Measurements from ENCODE around the gene CLCN7. TPM values are rescaled to one million over a fixed set of nuclear protein-coding genes. Genes with fewer than 3 reads are reported as not detected.

Gene CLCN7
- total and polyA plus RNA-seq, 2 of the 4 experiments (the other 2 are of a cell fraction): 10.8 to 45.2 TPM

DNA sequence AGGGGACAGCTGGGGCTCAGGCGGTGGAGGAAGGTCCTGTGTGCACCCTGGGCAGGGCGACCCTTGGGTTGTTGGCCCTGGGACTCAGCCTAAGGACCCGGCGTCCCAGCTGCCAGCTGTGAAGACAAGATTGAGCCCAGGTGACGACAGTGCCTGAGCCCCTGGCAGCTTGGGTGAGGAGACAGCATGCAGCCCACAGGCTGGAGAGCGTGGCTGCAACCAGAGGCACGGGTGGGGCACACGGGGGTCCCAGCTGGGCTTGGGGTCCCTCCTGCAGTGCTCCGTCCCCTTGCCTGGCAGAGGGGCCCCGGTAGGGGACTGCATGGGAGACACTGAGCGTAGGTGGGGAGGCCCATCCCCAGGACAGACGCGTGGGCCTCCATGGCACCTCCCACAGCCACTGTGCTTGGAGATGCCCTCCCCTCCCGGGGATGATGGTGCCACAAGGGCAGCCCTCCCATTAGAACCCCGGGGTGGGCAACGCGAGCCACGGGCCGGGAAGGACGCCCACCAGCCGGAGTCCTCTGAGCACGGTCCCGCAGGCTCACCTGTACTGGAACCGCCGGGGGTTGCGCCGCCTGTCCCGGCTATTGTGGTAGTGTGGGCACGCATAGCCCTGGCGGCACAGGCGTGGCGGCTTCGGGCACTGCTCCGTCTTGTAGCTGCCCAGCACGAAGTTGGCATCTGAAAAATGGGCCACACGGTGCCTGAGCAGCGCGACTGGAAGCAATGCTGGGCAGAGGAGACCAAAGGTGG is 75.8 kb downstream of the CLCN7 start:
- no peaks in the 10 kb centered on the region; the same call in 1 of the 2 replicates for H4K20me1 ChIP-seq (ENCODE audit: insufficient read depth, low read length)
- H4K5ac ChIP-seq (ENCODE audit: low read depth, low read length): no peak overlapping the region
- H3K27ac ChIP-seq (ENCODE audit: insufficient read depth, low read length): no peak overlapping the region
- no peak overlapping the region for H2AFZ ChIP-seq (replicated peaks; ENCODE audit: low read length, poor library complexity)
- no peak overlapping the region for H3K4ac ChIP-seq (ENCODE audit: low read depth, low read length)
- H3K4me3 ChIP-seq (ENCODE audit: insufficient read depth, low read depth, low read length): no peak overlapping the region
- no peak for DNase-seq
- H2AK9ac ChIP-seq (replicated peaks; ENCODE audit: low read depth, low read length, poor library complexity): no peak overlapping the region
- no peak overlapping the region for H3K4me2 ChIP-seq (ENCODE audit: low read depth, low read length)
- no peak overlapping the region for H4K91ac ChIP-seq (ENCODE audit: insufficient read depth, low read depth, low read length)
- H3K79me1 ChIP-seq (ENCODE audit: low read depth in 1 of 2, low read length in 2 of 2): 0 out of 4 replicates have a peak, but pooled peaks cover 0 to 5% of the 10 kb centered on the region in 2 experiments
- in situ Hi-C loops (cut with MboI; ENCODE audit: low sequenced_read_pairs) (no loop called here), intact Hi-C loops (cut with micrococcal nuclease) (no loop called here), dilution Hi-C loops (cut with HindIII; ENCODE audit: low sequenced_read_pairs, unreplicated experiment) (no loop called here)
- no peaks in the 10 kb centered on the region for H3K9me3 ChIP-seq (ENCODE audit: control insufficient read depth, insufficient read depth, low read length)
- H3K56ac ChIP-seq (ENCODE audit: extremely low read depth, insufficient read depth, low read length): no peak overlapping the region
- H3K9ac ChIP-seq (ENCODE audit: low read depth, low read length): no peak overlapping the region
- H3K23ac ChIP-seq (ENCODE audit: low read depth, low read length): no peak overlapping the region
- ATAC-seq (ENCODE audit: low read depth): no peak
- no peak overlapping the region for H2BK20ac ChIP-seq (ENCODE audit: low read depth, low read length)
- no peak overlapping the region for H4K8ac ChIP-seq (ENCODE audit: low read depth in 2 of 2, low read length in 2 of 2)
- ChIA-PET POLR2A (ENCODE audit: unreplicated experiment) (no interaction called here), CTCF (no interaction called here)
- H3K4me1 ChIP-seq (ENCODE audit: control insufficient read depth, insufficient read depth, low read length): no peaks in the 10 kb centered on the region
- H3K36me3 ChIP-seq (ENCODE audit: control insufficient read depth, insufficient read depth, low read length): peaks cover 44% of the 10 kb centered on the region
- BruUV-seq (replicated peaks): no TSS peak
- TF ChIP-seq MAFK (IDR thresholded peaks at IDR 0.05; ENCODE audit: low read depth, low read length): no peak
- no peak for TF ChIP-seq RFX5 (IDR thresholded peaks at IDR 0.05; ENCODE audit: low read depth, low read length)
- TF ChIP-seq CHD1 (IDR thresholded peaks at IDR 0.05; ENCODE audit: low read depth, low read length): no peak
- TF ChIP-seq FOS (IDR thresholded peaks at IDR 0.05; ENCODE audit: low read depth, low read length): no peak
- no peak for TF ChIP-seq MXI1 (IDR thresholded peaks at IDR 0.05; ENCODE audit: borderline replicate concordance, low read depth, low read length)
- TF ChIP-seq RCOR1 (IDR thresholded peaks at IDR 0.05; ENCODE audit: insufficient replicate concordance, low read length): no peak
- TF ChIP-seq BHLHE40 (IDR thresholded peaks at IDR 0.05; ENCODE audit: low read depth, low read length): no peak
- TF ChIP-seq RAD21 (IDR thresholded peaks at IDR 0.05; ENCODE audit: low read length): no peak
- TF ChIP-seq CEBPB (IDR thresholded peaks at IDR 0.05; ENCODE audit: low read depth, low read length): no peak
- no peak for TF ChIP-seq ELK1 (IDR thresholded peaks at IDR 0.05; ENCODE audit: borderline replicate concordance, low read depth, low read length)
- TF ChIP-seq MAZ (IDR thresholded peaks at IDR 0.05; ENCODE audit: borderline replicate concordance, low read depth, low read length): no peak
- TF ChIP-seq USF2 (IDR thresholded peaks at IDR 0.05; ENCODE audit: low read depth, low read length): no peak
- TF ChIP-seq CTCF (conservative IDR thresholded peaks at IDR 0.05; ENCODE audit: low read depth, low read length): no peak
- TF ChIP-seq NFE2L2 (IDR thresholded peaks at IDR 0.05; ENCODE audit: low read depth, low read length): no peak
- no peak for TF ChIP-seq SMC3 (IDR thresholded peaks at IDR 0.05; ENCODE audit: low read depth, low read length)
- TF ChIP-seq POLR2A (IDR thresholded peaks at IDR 0.05; ENCODE audit: low read depth, low read length): no peak
- H2BK5ac ChIP-seq (ENCODE audit: low read depth, low read length, poor library complexity, severe bottlenecking): no peak overlapping the region
- no peak overlapping the region for H2BK120ac ChIP-seq (ENCODE audit: low read depth, low read length)
- no peak overlapping the region for H3K18ac ChIP-seq (ENCODE audit: low read depth, low read length)
- H3K27me3 ChIP-seq (ENCODE audit: control insufficient read depth, insufficient read depth, low read length): no peaks in the 10 kb centered on the region
- H2AK5ac ChIP-seq (ENCODE audit: low read depth, low read length): no peak overlapping the region
- no peak overlapping the region for H2BK15ac ChIP-seq (ENCODE audit: low read depth, low read length)
- WGBS, 2 experiments (ENCODE audit: extremely low coverage in 2 of 2, insufficient read length in 1 of 2): 90% methylated on average over 17 of the region's 38 CpGs; no CpG with 5 or more reads in 1 of the 2 experiments
- no peaks in the 10 kb centered on the region for H3K9me1 ChIP-seq (ENCODE audit: insufficient read depth, low read length)
- no peak overlapping the region for H3K14ac ChIP-seq (replicated peaks; ENCODE audit: low read depth, low read length)

Data from IMR-90 (cell line).